Posterior cingulate gyrus (tissue), 11 donors: ENCODE results near the gene IGF2BP3.
"Not testable (repeated sequence)": the region's sequence is repeated elsewhere in the genome, so short reads cannot be mapped to it uniquely, and the experiment has no call there.

Experiments used
- DNase-seq, 10 donors: peaks; one replicate each; pipeline versions ENCODE4 v3.0.0 to v3.0.0-alpha.2; 2020 to 2021; ENCODE audit warnings: mixed read lengths in 3 of 10
- intact Hi-C: fragments of 100-400 bp; cut with DNase I; formaldehyde crosslinking; loops from one replicate; pipeline ENCODE4 v1.15.1; 2023

The IGF2BP3 gene

DNA sequence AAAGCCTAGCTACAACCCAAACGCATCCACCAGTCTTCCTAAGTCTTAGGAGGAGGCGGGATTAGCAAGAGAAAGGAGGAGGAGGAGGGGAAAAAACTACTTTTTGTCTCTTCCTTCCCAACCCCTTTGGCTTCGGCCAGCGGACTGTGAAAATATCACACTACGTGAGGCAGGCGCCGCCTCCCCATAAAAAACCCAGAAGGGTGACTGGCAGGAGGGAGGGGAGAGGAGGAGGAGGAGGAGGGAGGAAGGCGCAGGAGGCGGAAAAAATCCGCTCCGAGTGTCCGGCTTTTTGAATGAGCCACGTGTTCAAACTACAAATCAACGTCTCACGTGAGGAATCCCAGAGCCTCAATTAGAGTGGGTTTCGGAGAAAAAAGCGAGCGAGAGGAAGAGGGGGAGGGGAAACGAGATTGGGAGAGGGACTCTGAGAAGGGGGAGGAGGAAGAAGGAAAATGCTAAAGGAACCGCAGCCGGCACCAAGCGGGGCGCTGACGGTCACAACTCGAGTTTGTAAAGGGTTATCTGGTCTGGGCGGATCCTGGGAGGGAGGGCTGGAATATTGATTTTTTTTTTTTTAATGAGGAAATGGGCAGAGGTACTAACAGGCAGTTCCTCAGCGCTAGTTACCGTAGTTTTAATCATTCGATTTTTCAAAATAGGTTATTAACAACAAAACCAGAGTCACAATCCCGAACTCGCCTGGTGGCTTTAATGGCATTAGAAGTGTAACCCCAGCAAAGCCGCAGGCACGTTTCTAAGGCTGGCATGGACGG is at the start of gene IGF2BP3:
Gene IGF2BP3, minus strand, starts transcription at position 162 of the 776 bp plus-strand sequence. CDS start 381 bp downstream, outside the sequence.
- intact Hi-C loops = no loop called here
- DNase-seq = peak in 1 of 10 donors; percentile 49

DNA sequence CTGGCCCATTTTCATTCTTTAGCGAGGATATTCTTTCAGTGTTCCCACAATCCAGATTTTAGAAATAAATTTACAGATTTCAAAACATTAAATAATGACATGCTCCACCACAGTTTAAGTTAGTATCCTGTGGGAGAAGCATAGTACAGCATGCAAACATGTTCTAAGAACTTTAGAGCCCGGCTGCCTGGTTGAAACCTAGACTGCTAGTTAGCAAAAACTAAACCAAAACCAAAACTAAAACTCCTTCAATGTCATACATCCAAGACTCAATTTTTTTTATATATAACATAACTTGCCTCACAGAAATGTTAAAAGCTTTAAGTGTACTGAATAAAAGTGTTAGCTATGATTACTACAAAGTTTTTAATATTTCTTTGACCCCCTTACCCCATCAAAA is 44.5 kb upstream of the IGF2BP3 start:
- no peak for DNase-seq
- intact Hi-C loops = no loop called here

DNA sequence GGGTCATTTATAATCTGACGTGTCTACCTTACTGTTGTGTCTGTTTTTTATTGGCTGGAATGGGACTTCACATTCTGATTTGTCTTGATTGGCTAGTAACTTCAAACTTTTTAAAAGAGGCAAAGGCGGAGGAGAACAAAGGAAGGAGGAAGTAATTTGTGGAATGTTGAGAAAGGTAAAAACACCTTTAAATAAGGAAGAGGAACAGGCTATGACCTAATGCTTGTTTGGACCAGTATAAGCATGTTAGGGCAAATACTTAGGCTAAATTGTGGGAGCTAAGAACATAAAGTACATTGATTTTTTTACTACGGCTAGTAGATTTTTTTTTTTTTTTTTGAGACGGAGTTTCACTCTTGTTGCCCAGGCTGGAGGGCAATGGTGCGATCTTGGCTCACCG is 43.5 kb upstream of the IGF2BP3 start:
- intact Hi-C loops = not testable (repeated sequence)

DNA sequence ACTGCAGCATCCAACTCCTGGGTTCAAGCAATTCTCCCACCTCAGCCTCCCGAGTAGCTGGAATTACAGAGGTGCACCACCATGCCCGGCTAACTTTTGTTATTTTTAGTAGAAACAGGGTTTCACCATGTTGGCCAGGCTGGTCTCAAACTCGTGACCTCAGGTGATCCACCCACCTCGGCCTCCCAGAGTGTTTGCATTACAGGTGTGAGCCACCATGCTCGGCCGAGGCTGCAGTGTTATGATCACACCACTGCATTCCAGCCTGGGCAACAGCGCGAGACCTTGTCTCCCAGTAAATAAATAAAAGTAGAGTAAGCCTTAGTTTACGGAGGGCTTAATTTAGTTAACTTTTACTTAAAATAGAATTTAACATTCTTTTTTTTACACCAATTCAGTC is 23.7 kb upstream of the IGF2BP3 start:
- intact Hi-C loops = no loop called here
- no peak for DNase-seq

More for the DNA sequence above, 43.5 kb upstream of the IGF2BP3 start:
- not testable (repeated sequence) for DNase-seq

DNA sequence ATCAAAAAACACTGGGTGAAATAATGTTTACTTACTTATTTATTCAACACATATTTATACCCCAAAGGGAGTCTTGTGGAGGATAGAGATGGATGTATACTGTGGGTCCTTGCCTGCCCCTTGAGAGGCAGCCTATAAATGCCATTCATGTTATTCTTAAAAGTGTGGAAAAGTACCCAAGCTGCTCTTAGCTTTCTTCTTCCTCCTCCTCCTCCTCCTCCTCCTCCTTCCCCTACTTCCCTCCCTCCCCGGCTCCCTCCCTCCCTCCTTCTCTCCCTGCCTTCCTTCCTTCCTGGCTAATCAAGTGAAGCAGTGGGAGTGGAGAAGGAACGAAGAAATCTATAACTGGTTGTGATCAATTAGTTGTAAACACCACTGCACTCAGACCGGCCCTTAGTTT is 21.2 kb upstream of the IGF2BP3 start:
- intact Hi-C loops = no loop called here
- no peak for DNase-seq

DNA sequence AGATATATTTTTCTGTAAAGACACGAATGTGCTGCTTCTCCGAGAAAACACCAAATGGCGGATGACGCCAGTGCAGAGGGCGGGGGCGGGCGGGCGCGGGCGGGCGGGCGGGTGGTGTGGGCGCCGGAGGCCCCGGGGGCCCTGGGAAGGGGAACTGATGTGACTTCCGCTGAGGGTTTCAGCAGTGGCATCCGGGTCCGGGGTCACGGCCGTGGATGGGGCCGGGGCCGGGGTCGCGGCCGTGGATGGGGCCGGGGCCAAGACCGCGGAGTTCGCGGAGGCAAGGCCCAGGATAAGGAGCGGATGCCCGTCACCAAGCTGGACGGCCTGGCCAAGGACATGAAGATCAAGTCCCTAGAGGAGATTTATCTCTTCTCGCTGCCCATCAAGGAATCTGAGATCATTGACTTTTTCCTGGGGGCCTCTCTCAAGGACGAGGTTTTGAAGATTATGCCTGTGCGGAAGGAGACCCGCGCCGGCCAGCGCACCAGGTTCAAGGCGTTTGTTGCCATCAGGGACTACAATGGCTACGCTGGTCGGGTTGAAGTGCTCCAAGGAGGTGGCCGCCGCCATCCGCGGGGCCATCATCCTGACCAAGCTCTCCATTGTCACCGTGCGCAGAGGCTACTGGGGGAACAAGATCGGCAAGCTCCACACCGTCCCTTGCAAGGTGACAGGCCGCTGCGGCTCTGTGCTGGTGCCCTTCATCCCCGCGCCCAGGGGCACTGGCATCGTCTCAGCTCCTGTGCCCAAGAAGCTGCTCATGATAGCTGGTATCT is 20.3 kb upstream of the IGF2BP3 start:
- DNase-seq = peak in 7 of 10 donors; percentile 29 to 91 (median 47)
- intact Hi-C loops = no loop called here

DNA sequence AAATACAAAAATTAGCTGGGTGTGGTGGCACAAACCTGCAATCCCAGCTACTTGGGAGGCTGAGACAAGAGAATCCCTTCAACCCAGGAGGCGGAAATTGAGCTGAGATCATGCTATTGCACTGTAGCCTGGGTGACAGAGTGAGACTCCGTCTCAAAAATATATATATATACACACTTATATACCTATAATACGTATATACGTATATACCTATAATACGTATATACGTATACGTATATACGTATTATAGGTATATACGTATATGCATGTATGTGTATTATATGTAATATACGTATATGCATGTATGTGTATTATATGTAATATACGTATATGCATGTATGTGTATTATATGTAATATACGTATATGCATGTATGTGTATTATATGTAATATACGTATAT is 18.4 kb upstream of the IGF2BP3 start:
- intact Hi-C loops, DNase-seq: not testable (repeated sequence)

DNA sequence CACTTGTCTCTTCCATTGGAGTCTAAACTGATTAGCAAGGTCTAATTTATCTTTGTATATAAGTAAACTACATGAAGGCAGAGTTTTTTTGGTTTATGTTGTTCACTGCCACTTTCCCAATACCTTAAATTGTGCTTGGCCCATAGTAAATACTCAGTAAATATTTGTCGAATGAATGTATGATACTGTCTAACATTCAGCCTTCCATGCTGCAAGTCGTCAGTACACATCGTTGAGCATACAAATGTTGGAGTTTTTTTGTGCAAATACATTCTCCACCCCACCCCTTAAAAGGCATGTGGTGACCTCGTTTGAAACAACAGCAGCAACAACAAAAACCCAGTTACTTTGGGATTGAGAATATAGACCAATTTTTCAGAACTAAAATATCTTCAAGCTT is 17.4 kb upstream of the IGF2BP3 start:
- intact Hi-C loops = no loop called here
- no peak for DNase-seq

DNA sequence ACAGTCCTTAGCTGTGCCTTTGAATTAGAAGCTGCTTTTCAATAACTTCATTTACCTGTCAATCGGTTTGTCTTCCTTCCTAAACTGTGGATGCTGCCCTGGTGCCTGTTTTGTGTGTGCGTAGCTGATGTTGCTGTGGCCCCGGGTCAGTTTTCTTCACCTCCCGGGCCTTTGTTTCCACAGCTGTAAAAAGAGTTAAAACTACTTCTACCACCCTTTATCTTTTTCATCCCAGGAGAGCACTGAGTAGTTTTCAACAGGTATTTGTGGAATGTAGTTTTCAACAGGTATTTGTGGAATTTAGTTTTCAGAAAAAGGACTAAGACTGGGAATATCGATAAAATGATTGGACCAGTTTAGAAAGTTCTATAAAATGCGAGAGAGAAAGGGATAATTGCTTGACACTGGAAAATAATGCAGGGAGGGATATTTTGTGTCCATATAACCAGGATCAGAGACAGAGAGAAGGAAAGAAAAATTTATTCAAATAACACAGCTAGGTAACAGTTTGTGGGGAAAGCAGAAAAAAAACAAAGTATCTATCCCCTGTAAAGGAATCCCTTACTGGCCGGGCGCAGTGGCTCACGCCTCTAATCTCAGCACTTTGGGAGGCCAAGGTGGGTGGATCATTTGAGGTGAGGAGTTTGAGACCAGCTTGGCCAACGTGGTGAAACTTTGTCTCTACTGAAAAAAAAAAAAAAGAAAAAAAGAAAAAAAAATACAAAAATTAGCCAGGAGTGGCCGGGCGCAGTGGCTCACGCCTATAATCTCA is 15.9 kb upstream of the IGF2BP3 start:
- no peak for DNase-seq
- intact Hi-C loops = no loop called here

DNA sequence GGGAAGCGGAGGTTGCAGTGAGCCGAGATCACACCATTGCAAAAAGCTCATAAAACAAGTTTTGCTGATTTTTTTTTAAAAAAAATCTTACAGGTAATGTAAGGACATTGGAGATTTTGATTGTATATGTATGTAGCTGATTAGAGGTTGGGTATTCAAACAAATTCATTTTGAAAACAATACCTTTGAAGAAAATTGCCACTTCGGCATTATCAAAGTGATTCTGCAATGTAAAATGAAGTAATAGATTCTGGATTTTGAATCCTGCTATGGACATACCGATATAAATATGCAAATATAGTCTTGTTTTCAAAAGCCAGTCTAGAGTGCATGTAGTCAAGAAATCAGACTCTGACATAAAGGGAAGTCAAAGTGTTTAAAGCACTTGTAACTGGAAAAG is 12.4 kb upstream of the IGF2BP3 start:
- intact Hi-C loops = no loop called here
- DNase-seq = no peak

DNA sequence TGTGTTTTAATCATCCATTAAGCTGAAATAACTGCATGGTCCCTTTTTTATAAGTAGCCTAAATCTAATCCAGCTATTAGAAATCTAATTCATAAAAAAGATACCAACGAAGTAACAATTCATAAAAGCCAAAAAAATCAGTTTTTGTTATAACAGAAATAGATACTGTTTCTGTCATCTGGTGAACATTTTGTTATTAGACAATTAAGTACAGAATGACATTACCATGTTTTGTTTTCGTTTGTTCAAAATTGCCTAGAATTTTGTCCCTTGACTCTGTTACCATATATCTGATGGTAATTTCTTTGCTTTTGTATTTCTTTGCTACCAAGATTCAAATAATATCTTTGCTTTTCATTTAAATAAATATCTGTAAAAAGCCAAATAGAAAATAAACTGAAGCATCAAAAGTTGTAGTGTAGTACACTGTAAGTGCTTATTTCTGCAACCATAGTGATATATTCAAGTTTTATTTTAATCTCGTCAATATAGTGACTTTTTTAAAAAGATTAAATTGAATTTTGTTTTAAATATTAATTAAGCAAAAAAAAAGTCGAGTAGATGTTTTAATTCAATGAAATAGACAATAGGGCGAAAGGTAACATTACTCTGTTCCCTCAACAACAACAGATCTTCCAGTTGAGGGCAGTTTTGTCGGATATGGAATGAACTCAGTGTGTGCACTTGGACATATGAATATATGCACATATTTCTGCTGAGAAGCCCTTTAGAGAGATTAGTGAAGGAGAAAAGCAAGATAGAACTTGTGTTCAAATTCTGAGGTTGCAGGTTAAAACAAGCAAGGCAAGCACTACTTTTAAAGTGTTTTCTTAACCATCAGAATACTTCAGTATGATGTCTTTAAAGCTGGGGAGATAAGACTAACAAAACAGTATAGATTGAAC is 7.9 kb upstream of the IGF2BP3 start:
- intact Hi-C loops = no loop called here
- no peak for DNase-seq

DNA sequence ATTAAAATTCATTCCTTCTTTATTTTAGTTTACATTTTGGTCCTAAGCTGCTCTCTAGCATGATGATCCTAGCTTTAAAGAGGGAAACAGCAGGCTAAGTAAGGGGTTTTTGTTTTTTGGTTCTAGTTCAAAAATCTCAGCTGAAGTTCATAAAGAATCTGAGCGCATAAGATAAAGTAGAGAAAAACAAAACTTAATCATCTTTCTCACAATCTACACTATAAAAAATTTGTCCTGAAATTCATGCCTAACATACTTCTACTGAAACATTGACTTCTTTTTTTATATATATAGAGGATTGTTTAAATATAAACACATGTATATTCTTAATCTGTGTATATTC is 6.8 kb upstream of the IGF2BP3 start:
- intact Hi-C loops = no loop called here
- DNase-seq = no peak

DNA sequence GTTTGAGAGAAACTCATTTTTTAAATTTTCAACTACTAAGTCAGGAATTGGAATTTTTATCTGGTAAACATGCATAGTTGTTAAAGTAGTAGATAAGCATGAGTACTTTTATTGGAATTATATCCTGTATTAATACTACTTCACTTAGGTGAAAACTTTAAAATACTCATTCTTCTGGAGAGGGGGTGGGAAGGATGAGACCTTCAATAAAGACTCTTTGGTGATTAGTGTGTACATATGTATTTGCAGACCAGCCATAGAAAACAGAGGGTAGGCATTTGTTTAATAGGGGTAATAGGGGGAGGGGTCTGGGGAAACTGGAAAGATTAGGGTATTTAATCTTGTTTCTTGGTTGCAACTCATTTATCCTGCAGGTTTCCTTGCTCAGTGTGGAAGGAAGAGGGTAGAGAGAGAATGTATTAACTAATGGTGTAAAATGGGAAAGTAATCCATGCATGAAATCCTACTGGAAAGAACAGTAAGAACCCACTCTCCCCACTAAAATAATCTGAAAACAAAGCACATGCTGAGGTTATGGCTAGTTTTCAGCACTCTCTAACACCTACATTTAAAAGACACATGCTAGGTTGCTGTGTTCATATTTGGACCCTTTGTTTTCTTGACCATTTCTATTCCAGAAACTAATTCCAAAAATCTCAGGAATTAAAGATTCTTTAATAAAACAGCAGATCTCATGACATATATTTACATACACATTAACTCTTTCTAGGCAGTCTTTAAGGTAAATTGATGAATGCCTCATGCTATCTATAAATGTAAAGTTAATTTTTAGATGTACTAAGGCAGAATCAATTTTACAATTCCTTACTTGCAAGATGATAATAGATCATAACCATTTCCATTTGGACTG is 6.2 kb upstream of the IGF2BP3 start:
- no peak for DNase-seq

DNA sequence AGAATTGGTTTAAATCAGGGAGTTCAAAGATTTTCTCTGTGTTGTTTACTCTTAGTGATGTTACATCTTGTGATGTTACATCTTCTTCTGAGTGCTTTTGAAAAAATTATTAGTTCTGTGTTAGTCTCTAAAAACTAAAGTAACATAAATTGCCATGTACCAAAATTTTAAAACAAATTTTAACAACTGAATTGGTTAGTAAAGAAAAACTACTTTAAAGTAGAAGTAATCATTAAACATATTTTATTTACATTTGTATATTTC is 5.2 kb upstream of the IGF2BP3 start:
- intact Hi-C loops = no loop called here
- no peak for DNase-seq

More for the DNA sequence above, 6.2 kb upstream of the IGF2BP3 start:
- intact Hi-C loops = no loop called here

DNA sequence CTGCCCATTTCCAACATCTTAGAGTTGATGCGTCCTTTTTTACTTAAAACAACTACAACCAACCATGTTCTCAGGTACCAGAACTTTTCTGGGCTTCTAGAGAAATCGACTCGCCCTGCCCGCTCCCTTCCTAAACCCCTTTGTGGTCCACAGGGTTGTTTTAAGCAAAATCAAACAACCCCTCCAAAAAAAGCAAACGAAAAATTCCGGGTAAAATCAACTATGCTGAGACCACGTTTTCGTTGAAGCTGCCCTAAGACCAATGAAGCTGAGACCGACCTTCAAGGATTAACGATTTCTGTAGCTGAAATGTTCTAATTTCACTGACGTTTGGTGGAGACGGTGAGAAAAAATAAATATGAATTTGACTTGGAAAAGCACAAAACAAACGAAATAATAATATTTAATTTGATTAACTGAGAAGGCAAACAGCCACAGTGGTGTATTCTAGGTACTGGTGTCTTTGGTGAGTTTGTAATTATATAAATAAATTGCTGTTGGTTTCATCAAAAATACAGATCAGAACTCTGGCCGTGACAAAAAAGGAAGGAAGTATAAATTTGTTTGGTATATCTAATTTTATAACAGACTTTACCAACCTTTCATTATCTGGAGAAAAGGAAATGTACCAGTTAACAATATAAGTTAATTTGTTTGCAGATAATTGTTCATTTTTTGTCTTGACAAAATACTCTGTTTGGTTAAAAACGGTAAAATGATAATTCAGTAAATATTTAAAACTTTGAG is 4.7 kb upstream of the IGF2BP3 start:
- intact Hi-C loops = no loop called here
- no peak for DNase-seq

DNA sequence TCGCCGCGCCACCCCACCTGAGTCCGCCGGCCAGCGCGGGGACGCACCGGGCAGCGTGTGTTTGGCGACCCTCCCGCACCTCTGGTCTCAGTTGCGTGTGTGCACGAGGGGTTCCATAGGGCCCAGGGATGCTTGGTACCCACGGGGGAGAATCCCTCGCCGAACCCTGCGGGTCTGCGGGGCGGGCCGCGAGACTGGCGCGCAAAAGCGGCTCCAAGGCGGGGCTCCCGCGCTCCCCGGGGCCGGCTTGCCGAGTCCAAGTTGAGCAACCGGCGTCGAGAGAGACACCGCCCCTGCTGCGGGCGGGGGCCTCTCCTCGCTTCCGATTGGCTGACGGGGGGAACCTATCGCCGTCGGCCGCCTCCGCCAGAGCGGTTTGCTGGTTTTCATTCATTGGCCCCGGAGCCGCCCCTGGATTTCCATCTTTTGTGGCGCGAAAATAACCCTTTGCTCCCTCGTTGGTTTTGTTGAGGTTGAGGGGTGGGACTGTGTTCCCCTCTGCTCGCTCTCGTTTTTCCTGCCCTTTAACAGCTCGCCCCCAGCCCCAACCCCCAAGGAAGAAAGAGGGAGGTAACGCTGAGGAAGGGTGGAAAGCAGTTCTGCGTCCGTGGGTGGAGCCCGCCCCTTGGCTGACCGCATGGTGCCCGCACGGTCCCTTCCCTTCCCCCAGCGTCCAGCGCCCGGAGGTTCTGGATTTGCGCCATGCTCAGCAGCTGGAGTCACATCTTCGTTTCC is 4.0 kb upstream of the IGF2BP3 start:
- intact Hi-C loops = no loop called here
- peak in 1 of 10 donors; percentile 89 for DNase-seq

DNA sequence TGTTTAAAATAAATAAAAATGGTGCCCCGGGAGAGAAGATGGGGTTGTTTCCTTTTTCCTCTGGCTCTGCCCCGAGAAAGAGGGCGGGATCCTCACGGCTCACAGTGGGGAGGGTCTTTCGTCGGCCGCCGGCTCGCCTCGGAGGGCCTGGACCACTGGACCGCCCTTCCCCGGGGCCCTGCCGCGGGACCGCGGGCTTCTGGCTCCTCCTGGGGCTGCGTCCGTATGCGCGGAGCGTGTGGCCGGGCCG is 3.5 kb upstream of the IGF2BP3 start:
- DNase-seq = no peak
- intact Hi-C loops = no loop called here
